GM12878 (cell line): ENCODE data around the gene PLPP7.

ENCODE experiments used
- CTCF ChIP-seq, 3 experiments: IDR thresholded peaks in 2 of 3; conservative IDR thresholded peaks in 1 of 3; 2 replicates each; pipeline ENCODE4 v1.5.1; 2011; ENCODE audit warnings: low read depth in 3 of 3, low read length in 3 of 3, mild to moderate bottlenecking in 3 of 3, control low read depth in 2 of 3, moderate library complexity in 2 of 3, inconsistent platforms in 1 of 3, mixed read lengths in 1 of 3; ENCODE audit not compliant: control insufficient read depth in 2 of 3, insufficient read depth in 1 of 3; ENCODE audit errors: extremely low read depth in 1 of 3
- GABPA ChIP-seq: IDR thresholded peaks from 2 replicates; pipeline ENCODE4 v1.6.1; 2014; ENCODE audit warnings: antibody characterized with exemption, low read depth, mild to moderate bottlenecking, inconsistent platforms
- RBBP5 ChIP-seq: fragments of 200-600 bp; sonication (generic); conservative IDR thresholded peaks from 2 replicates; pipeline ENCODE4 v1.6.1; 2016
- YY1 ChIP-seq: IDR thresholded peaks from 2 replicates; pipeline ENCODE4 v1.6.1; 2011; ENCODE audit warnings: low read depth, mild to moderate bottlenecking, low read length

- TF ChIP-seq YY1 (no peak), CTCF (IDR thresholded peaks at IDR 0.05 in 2 of 3, conservative IDR thresholded peaks at IDR 0.05 in 1 of 3; ENCODE audit: control insufficient read depth in 2 of 3, extremely low read depth in 1 of 3, insufficient read depth in 1 of 3, low read depth in 3 of 3, low read length in 3 of 3) (no peak), RBBP5 (no peak), GABPA (no peak)
Measured at GRCh38 chr9:131255676-131256197, 33.8 kb upstream of the PLPP7 start.
